Glomerular endothelial cell (primary cell): Measurements from ENCODE around the gene SETD1B. TPM values are rescaled to one million over a fixed set of nuclear protein-coding genes. Genes with fewer than 3 reads are reported as not detected.
"Not testable (repeated sequence)": the region's sequence is repeated elsewhere in the genome, so short reads cannot be mapped to it uniquely, and the experiment has no call there.

ENCODE experiments used
- DNase-seq: peaks from one replicate; pipeline ENCODE4 v3.0.0-alpha.2; 2011; ENCODE audit warnings: low read depth, low spot score; ENCODE audit errors: extremely low read depth
- total RNA-seq: library from RNA; depleted of rRNA; stranded (reverse); fragments of >200 nt; gene quantifications from 2 replicates; pipeline ENCODE4 v1.2.3, GENCODE V29; 2015

Gene SETD1B
- total RNA-seq: 7.1 and 15.2 TPM in 2 replicates

DNA sequence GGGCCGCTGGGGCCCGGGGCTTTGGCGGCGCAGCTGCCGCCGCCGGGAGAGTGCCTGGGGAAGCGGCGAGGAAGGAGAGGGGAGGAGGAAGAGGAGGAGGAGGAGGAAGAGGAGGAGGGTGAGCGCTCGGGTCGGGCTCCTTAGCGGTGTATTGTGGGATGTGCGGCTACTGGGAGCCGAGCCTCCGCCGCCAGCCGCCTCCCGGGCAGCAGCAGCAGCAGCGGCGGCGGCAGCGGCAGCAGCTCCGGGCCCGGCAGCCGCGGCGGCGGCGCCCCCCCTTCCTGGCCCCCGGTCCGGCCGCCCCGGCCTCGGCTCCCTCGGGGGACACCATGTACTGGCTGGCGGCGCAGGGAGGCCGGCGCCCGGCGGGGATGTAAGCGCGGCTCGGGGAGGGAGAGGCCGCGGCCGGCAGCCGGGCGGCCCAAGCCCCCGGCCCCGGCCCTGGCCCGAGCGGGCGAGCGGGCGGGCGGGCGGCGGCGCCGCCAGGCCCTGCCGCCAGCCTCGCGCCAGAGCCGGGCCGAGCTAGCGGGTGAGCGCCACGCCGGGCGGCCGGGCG lies at the start of gene SETD1B:
Gene SETD1B, plus strand, starts transcription at position 149 of the 556 bp plus-strand sequence. CDS start 729 bp downstream, outside the sequence.
- DNase-seq: no peak

DNA sequence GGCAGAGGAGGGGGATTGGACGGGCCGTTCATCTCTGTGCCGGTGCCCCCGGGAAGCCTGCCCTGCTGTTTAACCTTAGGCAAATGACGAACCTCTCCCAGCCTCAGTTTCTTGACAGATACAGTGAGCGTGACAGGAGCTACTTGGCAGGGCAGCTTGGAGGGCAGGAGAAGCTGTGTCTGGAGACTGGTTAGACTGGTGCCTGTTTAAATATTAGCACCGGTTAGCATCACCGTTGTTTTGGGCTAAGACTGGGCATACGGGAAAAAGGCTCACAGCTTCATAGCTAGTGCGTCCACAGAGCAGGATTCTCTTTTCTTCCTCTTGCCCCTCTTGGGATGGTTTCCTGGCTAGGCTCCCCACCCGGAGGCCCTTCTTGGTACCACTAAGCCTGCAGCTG lies 49.0 kb upstream of the SETD1B start:
- DNase-seq: no peak

GRCh38 chr12:121755591-121755990 lies 48.2 kb upstream of the SETD1B start:
- DNase-seq: no peak

DNA sequence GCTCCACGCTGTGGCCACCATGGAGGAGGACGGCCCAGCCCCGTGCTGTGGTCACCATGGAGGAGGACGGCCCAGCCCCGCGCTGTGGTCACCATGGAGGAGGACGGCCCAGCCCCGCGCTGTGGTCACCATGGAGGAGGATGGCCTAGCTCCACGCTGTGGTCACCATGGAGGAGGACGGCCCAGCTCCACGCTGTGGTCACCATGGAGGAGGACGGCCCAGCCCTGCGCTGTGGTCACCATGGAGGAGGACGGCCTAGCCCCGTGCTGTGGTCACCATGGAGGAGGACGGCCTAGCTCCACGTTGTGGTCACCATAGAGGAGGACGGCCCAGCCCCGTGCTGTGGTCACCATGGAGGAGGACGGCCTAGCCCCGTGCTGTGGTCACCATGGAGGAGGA lies 45.3 kb upstream of the SETD1B start:
- not testable (repeated sequence) for DNase-seq

- DNase-seq: no peak
Observed at GRCh38 chr12:121762269-121762668, 41.5 kb upstream of the SETD1B start.

GRCh38 chr12:121764808-121765207 lies 39.0 kb upstream of the SETD1B start:
- DNase-seq: no peak

GRCh38 chr12:121765573-121765972 lies 38.2 kb upstream of the SETD1B start:
- DNase-seq: no peak

GRCh38 chr12:121766290-121767039 lies 37.3 kb upstream of the SETD1B start:
- no peak for DNase-seq

- DNase-seq: no peak
Observed at GRCh38 chr12:121767525-121768016, 36.2 kb upstream of the SETD1B start.

GRCh38 chr12:121769297-121769830 lies 34.4 kb upstream of the SETD1B start:
- no peak for DNase-seq

DNA sequence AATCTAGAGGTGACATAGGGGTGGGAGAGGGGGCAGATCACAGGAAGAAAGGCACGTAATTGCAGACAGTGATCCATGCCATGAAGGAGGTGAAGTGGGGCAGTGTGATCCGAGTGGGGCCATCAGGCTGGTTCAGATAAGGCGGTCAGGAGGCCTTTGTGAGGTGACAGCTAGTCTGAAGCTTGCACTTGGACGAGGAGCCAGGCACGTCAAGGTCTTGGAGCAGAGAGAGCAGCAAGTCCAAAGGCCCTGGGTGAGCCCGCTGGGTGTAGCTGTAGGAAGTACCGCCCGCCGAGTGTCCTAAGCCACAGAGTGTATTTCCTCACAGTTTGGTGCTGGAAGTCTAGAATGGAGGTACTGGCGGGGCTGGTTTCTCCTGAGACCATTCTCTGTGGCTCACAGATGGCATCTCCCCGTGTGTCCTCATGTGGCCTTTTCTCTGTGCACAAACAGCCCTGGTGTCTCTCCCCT lies 33.9 kb upstream of the SETD1B start:
- no peak for DNase-seq

- DNase-seq: no peak
Observed at GRCh38 chr12:121770388-121770787, 33.4 kb upstream of the SETD1B start.

GRCh38 chr12:121770813-121771625 lies 32.8 kb upstream of the SETD1B start:
- DNase-seq: no peak

DNA sequence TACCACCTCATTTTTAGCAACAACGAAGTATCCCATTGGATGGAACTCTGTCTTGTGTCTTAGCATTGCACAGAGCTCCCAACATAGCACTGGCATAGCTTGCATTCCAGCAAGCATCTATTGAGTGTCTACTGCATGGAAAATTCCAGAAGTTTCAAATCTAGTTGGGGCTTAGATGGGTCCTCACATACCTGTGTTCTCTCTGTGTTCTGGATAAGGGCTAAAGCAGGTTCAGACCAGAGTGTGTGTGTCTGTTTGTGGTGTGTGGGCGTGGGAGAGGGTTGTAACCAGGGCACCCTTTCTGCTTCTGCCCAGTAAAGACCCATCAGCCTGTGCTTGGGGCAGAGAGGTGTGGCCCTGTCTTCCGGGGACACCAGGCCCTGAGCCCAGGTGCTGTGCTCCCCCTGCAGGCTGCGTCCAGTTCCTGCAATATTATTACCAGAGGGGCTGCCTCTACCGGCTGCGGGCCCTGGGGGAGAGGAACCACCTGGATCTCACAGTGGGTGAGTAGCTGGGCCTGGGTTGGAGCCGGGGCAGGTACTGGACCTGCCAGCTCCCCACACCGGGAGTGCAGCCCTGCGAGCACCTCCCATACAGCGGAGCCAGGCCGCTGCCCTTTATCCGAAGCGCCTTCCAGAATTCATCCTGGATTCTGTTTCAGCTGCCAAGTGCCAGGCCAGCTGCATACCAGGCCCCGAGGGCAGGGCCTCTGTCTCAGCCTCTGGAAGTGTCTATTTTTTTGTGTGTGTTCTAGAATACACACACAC lies 30.6 kb upstream of the SETD1B start:
- no peak for DNase-seq

DNA sequence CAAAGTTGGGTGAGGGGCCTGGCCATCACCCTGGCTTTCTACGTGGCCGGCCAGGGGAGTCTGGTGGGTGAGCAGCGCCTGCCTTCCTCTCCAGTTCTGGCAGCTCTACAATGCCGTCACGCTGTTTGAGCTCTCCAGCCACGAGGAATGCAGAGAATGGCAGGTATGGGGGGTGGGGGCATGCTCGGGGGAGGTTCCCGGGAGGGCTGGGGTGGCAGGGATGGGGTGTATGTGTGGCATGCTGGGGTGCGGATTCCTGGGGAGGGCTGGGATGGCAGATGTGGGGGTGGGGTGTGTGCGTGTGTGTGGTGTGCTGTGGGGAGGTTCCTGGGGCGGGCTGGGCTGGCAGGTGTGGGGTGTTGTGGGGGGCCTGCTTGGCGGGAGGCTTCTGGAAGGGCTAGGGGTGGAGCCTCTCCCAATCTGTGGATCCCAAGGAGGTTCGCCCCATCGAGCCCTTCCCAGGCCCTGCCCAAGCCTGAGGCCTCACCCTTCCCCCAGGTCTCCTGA lies 28.8 kb upstream of the SETD1B start:
- DNase-seq: no peak

- DNase-seq: no peak
Observed at GRCh38 chr12:121775501-121775900, 28.3 kb upstream of the SETD1B start.

DNA sequence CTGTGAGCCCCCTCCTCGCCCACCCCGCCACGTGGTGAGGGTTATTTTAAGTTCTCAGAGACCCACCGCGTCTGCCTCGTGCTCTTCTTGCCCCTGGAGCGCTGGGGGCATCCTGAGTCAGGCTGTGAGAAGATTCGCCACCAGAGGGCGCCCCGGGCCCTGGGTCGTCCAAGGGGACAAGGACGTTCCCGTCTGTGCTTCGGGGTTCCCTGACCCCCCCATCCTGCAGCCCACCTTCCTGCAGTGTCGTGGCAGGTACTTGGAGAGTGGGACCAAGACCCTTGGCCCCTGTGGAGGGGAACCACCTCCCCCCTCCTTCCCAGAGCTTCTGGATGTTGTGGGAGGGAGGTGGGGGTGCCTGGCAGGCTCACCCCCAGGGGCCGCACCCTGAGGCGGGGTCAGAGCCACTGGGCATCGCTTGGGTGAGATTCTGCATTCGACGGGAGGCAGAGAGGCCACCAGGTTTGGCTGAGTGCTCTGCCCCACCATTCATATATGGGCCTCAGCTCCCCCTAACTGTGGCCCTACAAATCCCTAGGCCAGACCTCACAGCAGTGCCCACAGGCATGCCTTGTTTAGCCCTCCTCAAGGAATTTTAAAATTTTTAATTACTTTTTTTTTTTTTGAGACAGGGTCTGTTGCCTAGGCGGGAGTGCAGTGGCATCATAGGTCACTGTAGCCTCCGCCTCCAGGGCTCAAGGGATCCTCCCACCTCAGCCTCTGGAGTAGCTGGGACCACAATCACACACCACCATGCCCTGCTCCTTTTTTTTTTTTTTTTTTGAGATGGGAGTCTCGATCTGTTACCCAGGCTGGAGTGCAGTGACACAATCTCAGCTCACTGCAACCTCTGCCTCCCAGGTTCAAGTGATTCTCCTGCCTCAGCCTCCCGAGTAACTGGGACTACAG lies 27.4 kb upstream of the SETD1B start:
- no peak for DNase-seq

DNA sequence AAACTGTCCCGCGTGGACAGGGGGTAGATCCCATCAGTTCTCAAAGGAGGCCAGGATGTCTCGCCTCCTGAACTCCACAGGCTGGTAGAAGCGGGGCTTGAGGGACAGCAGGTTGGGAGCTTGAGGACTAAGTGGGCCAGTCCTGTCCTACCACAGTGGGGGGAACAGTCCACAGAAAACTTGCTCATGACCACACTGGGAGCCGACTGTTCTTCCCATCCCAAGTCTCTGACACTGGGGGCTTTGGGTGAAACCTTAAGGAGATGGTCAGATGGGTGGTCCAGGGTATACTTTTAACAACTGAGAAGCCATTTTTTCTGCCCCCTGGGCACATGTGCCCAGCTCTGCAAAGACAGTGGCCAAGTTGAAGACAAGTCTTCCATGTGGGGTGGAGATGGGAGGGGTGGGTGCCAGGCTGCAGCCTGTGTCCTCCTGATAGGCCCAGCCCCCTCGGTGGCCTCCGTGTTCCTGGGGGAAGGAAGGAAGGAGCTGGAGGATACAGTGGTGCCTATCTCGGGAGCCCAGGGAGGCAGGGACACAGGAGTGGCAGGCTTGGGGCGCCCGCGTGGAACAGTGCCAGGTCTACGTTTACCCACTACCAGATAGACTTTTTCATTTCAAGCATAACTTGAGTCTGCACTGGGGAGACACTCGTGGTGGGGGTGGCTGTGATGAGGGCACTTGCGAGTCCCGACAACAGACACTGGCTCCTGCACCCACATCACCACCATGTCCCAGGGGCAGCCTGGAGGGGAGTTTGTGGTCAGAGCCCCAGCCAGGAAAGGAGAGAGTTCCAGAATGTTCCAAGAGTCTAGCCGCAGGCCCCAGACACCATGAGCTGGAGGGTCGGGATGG lies 25.0 kb upstream of the SETD1B start:
- no peak for DNase-seq
